Stimulated activated CD4-positive, alpha-beta T cell treated with anti-CD3 and anti-CD28 coated beads, Interleukin-2, amount 100 ng/mL, for 24 hours (primary cell): Measurements from ENCODE around the gene GPS1.

Experiments used
- DNase-seq, 2 donors: peaks; one replicate each; pipeline ENCODE4 v3.0.0-alpha.2; 2020

The GPS1 gene

GRCh38 chr17:82060614-82061013 lies 8.9 kb downstream of the GPS1 start:
- DNase-seq: no peak

- DNase-seq: no peak
Observed at GRCh38 chr17:82061047-82061925, 9.6 kb downstream of the GPS1 start.

- DNase-seq: peak in 1 of 2 donors; percentile 1
Observed at GRCh38 chr17:82062076-82062983, 10.6 kb downstream of the GPS1 start.

GRCh38 chr17:82062984-82063368 lies 11.3 kb downstream of the GPS1 start:
- no peak for DNase-seq

GRCh38 chr17:82063424-82064415 lies 12.0 kb downstream of the GPS1 start:
- no peak for DNase-seq

GRCh38 chr17:82064433-82065192 lies 12.9 kb downstream of the GPS1 start:
- no peak for DNase-seq

- DNase-seq: no peak
Observed at GRCh38 chr17:82065193-82065637, 13.5 kb downstream of the GPS1 start.

GRCh38 chr17:82065638-82066303 lies 14.1 kb downstream of the GPS1 start, which contains the start of gene DUS1L:
DUS1L (minus strand) TSS chr17:82065804; CDS start chr17:82065059, 745 bp downstream.
- DNase-seq: peak; percentile 77 to 80

GRCh38 chr17:82070611-82071010 lies 18.9 kb downstream of the GPS1 start:
- no peak for DNase-seq

GRCh38 chr17:82072827-82073226 lies 21.1 kb downstream of the GPS1 start:
- no peak for DNase-seq

GRCh38 chr17:82073446-82073845 lies 21.7 kb downstream of the GPS1 start:
- DNase-seq: no peak

- no peak for DNase-seq
Observed at GRCh38 chr17:82076018-82076784, 24.5 kb downstream of the GPS1 start.

GRCh38 chr17:82076785-82077591 lies 25.3 kb downstream of the GPS1 start:
- no peak for DNase-seq

GRCh38 chr17:82077617-82078358 lies 26.1 kb downstream of the GPS1 start:
- no peak for DNase-seq

- no peak for DNase-seq
Observed at GRCh38 chr17:82078433-82078832, 26.7 kb downstream of the GPS1 start.

GRCh38 chr17:82079001-82079677 lies 27.4 kb downstream of the GPS1 start:
- no peak for DNase-seq

GRCh38 chr17:82080048-82080788 lies 28.5 kb downstream of the GPS1 start:
- no peak for DNase-seq
